ENCODE results near the gene RASSF3.

Gene RASSF3

DNA sequence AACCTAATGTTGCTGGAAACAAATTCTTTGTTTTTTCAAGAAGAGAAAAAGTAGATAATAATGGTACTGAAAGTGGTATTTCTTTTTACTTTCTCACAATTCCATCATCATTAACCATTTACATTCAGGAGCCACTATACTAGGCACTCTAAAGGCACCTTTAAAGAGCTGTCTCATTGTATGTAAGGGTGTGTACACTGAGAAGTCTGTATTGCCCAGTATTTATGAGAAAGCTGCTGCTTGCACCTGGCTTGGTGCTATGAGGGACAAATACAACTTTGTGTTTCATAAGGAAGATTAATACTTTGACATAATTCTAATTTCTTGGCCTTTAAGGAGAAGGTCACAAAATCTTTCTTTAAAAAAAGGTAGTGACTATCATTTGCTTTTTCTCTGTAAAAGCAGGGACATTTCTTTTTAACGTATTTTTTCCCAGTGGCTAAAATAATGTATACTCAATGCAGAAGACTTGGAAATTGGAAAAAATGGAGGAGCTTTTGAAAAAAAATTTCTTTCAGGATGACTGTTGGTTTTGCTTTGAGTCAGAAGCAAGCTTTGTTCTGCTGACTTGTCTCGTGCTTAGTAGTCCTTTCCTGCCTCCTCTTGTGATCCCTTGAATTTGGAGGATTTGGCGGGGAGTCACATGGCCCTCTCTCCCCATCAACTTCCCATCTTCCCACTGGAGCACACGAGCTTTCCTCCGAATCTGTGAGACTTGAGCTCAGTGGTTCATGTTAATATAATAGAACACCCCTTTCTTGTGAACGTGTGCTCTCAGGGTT is 50.1 kb downstream of the RASSF3 start:
- intact Hi-C loops (cut with DNase I): no loop called here
- DNase-seq: no peak

DNA sequence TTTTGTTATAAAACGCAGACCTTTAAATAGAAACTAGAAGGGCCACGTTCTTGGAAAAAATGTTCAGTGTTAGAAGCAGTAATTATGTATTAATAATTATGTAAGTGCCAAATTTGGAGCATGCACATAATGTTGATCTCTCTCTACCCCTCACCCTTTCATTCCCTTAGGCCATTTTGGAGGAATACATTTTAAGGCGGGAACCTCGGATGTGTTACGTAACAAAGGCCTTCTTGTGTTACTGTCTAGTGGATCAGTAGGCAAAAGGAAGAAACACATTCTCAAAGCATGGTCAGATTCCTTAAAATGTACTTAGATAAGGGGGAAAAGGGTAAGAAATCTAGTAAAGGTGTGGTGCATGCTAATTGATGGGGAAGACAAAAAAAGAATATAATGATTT is 52.7 kb downstream of the RASSF3 start:
- intact Hi-C loops (cut with DNase I): no loop called here

GRCh38 chr12:64665514-64665913 is 55.2 kb downstream of the RASSF3 start:
- intact Hi-C loops (cut with DNase I): no loop called here
- DNase-seq: no peak

More for the DNA sequence above, 52.7 kb downstream of the RASSF3 start:
- DNase-seq: no peak

DNA sequence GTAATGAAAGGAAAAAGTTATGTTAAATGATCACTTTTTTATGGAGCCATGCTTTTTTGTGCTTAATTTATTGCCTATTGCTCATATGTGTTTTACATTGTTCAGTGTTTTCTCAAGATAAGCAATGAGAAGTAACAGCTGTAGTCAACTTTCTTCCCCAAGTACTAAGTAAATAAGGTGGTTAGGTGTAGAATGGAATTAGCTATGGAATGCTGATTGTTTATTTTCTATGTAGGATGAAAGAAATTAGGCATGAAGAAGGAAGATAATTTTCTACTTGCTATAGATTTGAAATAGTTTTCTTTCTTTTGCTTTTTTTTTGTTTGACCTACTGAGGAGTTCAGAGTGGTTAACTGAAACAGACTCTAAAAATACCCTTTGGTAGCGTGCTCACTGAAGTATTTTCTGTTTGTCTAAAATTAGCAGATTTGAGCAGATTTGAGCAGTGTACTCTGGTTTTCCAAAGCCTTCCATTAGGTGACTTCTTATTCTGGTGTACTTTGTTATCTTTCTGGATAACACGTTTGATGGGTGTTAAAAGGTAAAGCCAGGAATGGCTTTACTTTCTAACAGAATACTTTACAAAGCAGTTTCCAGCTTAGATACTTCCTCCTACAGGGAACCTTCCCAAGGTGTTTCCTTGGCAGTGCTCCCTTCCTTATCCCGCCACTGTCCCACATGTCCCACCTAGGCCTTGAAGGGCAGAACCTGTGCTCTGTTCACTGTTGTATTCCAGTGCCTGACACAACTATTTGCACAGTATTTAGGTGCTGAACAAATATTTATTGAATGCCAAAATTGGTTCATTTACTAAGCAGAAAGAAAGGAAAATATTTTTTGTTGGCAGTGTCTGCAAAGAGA is 56.0 kb downstream of the RASSF3 start:
- DNase-seq: no peak
- intact Hi-C loops (cut with DNase I): no loop called here

DNA sequence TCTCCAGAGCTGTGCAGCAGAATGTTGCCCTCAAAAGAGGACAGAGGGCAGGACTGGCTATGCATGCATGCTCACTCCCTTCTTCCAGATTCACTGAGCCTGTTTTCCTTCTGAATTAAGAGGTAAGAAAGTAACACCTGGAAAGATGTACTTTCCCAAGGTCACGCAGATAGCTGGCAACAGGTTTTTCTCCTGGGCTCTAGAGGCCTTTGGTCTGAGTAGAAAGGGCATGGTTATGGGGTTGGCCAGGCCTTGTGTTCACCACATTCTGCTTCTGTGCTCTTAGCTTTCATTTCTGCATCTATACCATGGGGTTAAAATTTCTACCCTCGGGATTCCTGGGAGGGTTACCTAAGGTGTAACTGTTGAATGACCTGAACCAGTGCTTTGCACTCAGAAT is 57.5 kb downstream of the RASSF3 start:
- DNase-seq: no peak
- intact Hi-C loops (cut with DNase I): no loop called here

GRCh38 chr12:64669270-64669842 is 59.1 kb downstream of the RASSF3 start:
- peak in 2 of 42 donors; percentile 6 to 13 for DNase-seq
- intact Hi-C loops (cut with DNase I): no loop called here

DNA sequence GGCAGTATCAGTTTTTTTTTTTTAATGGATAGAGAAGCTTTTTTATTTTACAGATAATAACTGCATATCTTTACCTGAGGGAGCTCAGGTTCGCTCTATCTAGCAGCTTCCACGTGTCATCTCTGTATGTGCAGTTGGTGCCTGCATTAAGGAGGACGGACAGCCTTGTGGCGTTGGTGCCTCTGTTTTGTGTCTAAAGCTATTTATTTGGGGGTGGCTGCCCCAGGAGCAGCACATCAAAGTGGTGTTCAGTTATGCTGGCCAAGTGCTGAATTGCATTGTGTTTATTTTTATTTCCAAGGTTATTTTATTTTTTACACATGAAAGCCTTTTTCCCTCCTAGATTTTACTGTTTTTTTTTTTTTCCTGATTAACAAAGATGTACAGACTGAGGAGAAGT is 59.7 kb downstream of the RASSF3 start:
- no peak for DNase-seq
- intact Hi-C loops (cut with DNase I): no loop called here

- intact Hi-C loops (cut with DNase I): no loop called here
- DNase-seq: no peak
Measured at GRCh38 chr12:64670919-64671639, 60.8 kb downstream of the RASSF3 start.

DNA sequence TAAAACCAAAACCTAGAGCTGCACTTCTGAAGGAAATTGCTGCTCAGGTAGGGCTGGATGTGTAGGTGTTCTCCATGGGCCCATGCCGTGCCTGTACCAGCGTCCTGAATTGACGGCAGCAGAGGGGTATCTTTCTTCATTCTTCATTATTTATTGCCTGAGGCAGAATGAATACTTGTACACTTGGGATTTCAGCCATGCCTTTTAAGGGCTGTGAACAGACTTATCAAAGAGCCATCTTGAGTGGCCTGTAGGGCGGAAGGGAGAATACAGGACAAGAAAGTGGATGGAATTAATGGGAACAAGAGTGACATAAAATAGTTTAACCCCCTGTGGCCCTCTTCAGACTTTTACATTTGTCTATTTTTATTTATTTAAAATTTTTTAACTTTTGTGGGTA is 61.4 kb downstream of the RASSF3 start:
- DNase-seq: no peak
- intact Hi-C loops (cut with DNase I): no loop called here

- no peak for DNase-seq
- intact Hi-C loops (cut with DNase I): no loop called here
Measured at GRCh38 chr12:64672925-64673409, 62.7 kb downstream of the RASSF3 start.

GRCh38 chr12:64673490-64674169 is 63.3 kb downstream of the RASSF3 start:
- DNase-seq: no peak
- intact Hi-C loops (cut with DNase I): no loop called here

- no peak for DNase-seq
- intact Hi-C loops (cut with DNase I): no loop called here
Measured at GRCh38 chr12:64674367-64674922, 64.2 kb downstream of the RASSF3 start.

- intact Hi-C loops (cut with DNase I): no loop called here
- no peak for DNase-seq
Measured at GRCh38 chr12:64675795-64676194, 65.5 kb downstream of the RASSF3 start.

GRCh38 chr12:64678248-64678647 is 68.0 kb downstream of the RASSF3 start:
- DNase-seq: no peak
- intact Hi-C loops (cut with DNase I): no loop called here

DNA sequence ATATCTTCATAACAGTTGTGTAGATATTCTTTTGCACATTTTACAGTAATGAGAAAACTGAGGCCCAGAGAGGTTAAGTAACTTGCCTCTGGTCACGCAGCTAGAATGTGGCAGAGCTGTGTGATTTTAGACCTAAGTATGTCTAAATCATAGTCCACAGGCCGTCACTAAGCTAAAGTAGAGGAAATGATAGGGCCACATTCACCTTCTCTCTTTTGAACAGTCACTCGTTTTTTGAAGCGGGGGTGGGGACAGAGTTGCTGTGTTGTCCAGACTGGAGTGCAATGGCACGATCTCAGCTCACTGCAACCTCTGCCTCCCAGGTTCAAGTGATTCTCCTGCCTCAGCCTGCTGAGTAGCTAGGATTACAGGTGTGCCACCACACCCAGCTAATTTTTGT is 68.5 kb downstream of the RASSF3 start:
- no peak for DNase-seq
- intact Hi-C loops (cut with DNase I): no loop called here

DNA sequence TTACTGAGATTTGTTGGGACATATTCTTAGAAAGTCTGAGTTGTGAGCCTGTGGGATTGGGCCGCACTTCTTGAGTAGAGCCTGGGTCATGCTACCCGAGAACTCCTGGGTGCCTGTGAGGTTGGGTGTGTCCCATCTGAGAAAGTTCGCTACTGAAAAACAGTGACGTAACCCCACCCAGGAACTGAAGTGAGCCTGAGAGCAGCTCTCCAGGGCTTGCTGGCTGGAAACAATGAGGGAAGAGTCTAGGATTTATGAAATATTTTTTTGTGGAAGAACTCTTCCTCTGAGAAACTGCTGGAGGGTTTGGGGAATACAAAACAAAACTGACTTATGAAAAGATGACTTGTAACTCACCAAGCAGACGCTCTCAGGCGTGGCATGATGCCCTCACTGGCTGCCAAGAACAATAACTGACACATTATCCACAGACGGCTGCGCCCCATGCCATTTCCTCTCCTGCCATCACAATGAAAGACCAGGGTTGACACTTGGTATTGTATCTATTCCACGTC is 69.2 kb downstream of the RASSF3 start:
- DNase-seq: peak in 39 of 42 donors; percentile 10 to 80 (median 42)
- intact Hi-C loops (cut with DNase I): no loop called here

DNA sequence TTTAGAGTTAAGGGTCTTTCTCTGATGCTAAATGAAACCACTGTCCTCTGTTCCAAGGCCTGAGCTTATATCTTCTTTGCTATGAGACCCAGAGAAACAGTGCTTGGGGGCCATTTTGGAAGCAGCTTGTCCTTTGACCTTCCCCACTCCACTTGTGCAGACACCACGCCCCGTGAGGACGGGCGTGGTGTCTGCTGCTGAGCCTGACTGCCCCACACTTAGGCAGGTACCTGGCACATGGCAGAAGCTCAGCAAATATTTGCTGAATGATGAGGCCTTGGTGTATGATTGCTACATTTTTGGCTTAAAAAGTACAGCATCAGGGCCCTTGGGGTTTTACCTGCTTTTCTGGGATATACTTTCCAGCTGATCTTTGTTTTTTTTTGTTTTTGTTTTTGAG is 69.9 kb downstream of the RASSF3 start:
- intact Hi-C loops (cut with DNase I): no loop called here
- no peak for DNase-seq
